GM03348 (cell line): ENCODE results near the gene FXYD4.
A peak's percentile ranks its signal among the peaks of the same experiment; 100 is the strongest.

Source experiments
- DNase-seq: peaks from one replicate; pipeline ENCODE4 v3.0.0; 2012; ENCODE audit warnings: low spot score

FXYD4 gene

DNA sequence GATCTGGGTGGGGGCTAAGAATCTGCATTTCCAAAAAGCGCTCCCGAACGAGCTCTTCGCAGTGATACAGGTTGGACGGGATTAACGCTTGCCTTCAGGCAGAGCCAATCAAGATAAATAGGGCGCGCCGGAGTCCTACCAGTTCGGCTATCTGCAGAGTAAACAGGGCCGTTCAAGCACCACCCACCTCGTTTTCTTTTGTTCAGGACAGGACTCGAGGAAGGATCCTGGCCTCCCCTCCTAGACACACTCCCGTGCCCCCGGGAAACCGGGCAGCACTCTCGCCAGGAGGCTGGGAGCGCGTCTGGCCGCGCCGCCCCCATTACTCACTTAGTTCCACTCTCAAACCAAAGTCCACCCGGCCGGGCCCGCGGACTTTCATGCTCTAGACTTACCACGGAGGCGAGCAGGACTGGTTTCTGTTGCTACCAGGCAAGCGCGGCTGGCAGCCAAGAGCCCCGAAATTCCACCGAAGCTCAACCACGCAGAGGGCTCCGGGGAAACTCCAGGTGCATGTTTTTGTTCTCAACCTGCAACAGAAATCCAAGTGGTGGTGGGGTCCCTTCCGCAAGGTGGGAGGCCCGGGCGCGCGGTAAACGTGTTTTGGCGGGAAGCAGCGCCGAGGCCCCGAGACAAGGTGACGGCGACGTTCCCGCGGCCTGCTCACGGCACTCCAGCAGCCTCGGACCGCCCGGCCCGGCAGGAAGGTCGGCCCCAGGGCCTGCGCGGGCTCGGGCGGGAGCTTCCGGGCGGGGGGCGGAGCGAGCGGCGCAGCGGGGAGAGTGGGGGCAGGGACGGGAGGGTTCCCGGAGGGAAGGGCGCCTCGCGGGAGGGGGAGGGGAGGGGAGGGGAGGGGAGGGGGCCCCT, 24.9 kb downstream of the FXYD4 start:
- peak; percentile 91 for DNase-seq

DNA sequence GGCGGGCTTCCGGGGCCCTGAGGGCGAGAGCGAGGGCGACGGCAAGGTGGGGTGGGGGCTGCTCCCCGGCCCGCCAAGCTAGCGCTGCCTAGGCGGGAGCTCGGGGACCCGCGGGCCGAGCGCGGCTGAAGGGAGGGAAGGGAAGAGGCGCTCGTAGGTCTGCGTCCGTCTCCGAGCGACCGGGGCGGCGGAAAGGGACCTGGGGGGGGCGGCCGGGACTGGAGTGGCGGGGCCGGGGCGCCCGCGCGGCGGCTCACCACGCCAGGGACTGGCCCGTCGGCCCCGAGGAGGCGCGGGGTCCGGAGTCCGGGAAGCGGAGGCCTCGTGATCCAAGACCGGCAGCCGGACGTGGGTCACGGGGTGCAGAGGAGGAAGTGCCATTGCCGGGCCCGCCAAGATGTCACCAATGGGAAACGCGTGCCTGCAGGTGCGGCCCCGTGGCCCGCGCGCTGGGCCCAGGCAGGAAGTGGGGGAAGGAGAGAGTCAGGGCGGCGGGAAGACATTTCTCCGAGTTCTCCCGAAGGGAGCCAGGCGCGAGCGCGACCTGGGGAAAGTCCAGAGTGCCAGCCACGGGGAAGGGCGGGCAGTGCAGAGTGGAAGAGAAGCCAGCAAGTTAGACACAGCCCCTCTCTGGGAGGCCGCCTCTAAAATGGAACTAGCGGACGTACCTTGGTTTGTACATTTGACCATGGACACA, 25.6 kb downstream of the FXYD4 start:
- peak; percentile 87 for DNase-seq

DNA sequence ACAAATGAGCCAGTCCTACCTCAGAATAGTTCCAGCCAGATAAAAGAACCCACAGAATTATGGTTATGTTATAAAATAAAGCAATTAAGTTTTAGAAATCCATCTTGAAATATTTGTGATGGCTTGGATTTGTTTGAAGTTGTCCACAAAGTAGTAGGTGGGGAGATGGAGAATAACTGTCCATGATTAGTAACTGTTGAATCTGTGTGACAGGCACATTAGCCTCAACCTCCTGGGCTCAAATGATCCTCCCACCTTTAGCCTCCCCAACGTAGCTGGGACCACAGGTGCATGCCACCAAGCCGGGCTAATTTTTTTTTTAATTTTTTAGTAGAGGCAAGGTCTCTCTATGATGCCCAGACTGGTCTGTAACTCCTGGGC, 27.5 kb downstream of the FXYD4 start:
- no peak for DNase-seq

GRCh38 chr10:43399320-43400310, 28.2 kb downstream of the FXYD4 start:
- DNase-seq, result peak; percentile 52

- DNase-seq, result no peak
Measured at GRCh38 chr10:43401627-43402026, 30.2 kb downstream of the FXYD4 start.

DNA sequence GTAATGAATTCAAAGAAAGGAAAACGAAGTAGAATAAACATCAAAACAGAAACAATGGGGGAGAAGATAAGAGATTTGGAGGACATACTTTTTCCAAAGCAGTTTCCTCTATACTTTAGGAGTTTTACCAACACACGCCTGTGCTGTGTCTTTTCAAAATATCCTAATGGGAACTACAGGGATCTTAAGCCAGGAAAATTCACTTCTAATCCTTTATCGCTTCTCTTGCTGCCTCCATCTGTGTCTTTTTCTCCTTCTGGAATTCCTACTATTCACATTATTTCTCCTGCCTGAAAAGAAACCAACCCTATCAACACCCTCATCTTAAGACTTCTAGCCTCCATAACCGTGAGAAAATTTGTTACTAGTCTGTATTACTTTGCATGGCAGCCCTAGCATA, 30.7 kb downstream of the FXYD4 start:
- DNase-seq, result no peak

GRCh38 chr10:43402880-43403452, 31.5 kb downstream of the FXYD4 start:
- no peak for DNase-seq

DNA sequence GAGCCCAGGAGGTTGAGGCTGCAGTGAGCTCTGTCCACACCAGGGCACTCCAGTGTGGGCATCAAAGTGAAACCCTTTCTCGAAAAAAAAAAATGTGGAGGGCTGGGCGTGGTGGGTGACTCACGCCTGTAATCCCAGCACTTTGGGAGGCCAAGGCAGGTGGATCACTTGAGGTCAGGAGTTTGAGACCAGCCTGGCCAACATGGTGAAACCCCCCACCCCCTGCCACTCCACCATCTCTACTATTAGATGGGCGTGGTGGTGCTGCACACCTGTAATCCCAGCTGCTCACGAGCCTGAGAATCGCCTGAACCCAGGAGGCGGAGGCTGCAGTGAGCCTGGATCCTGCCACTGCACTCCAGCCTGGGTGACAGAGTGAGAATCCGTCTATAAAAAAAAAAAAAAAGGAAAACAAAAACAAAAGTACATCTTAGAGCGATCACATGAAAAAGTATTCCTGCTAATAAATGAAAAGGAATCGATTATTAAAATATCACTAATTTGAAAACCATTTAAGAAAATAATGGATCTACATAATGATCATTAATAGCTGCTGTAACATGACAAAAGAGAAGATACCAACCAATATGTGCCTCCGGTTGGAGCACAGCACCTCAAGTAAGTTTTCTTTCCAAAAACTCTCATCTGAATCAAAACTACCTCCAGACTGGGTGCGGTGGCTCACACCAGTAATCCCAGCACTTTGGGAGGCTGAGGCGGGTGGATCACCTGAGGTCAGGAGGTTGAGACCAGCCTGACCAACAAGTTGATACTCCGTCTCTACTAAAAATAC, 32.7 kb downstream of the FXYD4 start:
- DNase-seq, result no peak

DNA sequence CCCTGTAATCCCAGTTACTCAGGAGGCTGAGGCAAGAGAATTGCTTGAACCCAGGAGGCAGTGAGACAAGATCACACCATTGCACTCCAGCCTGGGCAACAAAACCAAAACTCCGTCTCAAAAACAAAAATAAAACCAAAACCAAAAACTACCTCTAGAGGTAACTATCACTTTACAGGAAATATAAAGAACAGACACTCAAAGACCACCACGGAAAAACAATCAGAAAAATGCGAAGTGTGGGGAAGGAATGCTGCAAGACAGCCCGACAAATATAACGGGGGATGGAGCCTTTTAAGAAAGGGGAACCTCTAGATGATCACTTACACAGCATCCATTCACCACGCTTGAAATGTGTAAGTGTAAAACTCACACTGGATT, 33.3 kb downstream of the FXYD4 start:
- DNase-seq, result no peak

DNA sequence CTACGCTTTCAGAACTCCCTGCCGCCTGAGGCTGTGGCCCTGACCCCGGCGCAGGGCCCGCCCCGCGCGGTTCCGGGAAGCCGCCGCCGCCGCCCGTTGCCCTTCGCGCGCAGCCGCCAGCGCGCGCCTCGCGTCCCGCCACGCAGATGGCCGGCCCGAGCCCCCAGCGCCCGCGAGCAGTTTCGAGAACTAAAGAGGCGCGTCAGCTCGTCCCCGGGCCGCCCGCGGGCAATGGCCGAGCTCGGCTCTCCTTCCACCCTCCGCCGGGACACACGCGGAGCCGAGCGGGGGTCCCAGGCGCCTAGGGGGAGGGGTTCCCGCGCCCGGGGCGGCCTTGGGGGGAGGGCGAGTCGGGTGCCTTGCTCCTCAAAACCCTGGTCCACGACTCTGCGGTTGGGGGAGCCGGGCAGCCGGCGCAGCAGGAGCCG, 35.7 kb downstream of the FXYD4 start:
- peak; percentile 84 for DNase-seq

DNA sequence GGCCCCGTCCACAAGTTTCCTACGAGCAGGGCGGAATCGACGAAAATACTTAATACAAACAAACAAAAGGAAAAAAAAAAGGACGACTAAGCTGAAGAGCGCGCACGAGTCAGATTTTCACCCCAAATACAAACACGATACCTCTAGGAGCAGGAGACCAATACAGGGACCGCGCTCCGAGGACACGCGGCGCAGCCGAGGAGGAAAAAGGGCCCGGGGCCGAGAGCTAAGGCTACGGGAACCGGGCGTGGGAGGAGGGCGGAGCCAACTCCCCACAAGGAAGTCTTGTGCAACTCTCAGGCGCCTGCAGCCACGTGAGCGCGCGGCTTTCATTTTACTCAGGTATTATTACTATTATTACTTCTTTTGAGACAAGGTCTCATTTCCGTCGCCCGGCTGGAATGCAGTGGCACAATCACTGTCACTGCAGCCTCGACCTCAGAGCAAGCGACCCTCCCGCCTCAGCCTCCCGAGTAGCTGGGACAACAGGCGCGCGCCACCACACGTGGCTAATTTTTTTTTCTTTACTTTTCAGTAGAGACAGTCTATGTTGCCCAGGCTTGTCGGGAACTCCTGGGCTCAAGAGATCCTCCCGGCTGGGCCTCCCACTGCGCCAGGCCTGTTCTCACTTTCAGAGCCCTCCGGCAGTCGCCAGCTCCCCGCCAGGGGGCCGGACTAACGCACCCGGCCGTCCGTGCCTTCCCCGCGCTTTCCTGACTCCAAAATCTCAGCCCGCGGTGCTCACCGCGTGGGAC, 36.3 kb downstream of the FXYD4 start:
- peak; percentile 92 for DNase-seq

DNA sequence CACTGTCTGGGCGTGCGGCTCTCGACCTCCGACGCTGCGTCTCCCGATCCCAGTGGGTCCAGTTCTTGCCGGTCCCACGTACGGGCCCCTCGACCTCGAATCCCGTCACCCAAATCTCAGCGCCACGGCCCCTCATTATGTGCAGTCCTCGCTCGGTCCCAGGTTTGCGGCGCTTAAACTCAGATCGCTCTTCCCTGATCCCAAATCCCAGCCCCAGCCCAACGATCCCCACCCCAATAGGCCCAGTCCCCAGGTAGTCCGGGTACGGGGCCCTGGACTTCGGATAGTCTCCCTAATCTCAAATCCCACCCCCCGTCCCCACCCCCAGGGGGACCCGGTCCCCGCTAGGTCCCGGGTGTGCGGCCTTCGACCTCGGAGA, 36.9 kb downstream of the FXYD4 start:
- no peak for DNase-seq

DNA sequence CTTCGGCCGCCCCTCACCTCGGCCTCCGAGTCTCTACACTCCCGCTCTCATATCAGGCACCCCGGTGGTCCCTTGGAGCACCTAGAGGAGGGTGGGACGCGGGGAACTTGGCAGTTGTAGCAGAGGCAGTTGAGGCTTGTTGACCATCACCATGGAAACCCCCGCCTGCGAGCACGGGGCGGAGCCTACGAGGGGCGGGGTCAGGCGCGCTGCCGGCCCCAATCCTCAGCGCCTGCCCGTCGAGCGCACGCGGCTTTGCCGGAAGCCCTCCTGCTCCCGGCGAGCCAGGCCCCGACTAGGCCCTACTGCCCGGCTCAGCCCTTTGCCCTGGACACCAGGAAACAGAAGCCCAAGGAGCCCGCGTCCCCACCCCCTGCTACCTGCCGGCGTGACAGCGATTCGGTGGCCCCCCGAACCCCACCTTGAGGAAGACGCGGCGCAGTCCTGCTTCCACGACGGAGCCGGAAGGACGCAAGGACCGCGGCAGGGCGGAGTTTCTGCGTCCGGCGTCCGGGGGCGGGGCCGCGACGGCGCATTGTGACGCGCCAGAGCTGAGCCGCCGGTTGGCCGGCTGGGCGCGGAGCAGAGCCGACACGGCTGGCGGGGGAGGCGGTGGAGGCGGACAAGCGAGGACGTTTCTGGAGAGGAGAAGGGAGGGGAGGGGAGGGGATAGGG, 37.4 kb downstream of the FXYD4 start, which contains the start of gene HNRNPF:
TSS of gene HNRNPF (minus strand) at position 477 of the 675 bp plus-strand sequence. CDS start 21,302 bp downstream, outside the sequence.
- peak; percentile 95 for DNase-seq

DNA sequence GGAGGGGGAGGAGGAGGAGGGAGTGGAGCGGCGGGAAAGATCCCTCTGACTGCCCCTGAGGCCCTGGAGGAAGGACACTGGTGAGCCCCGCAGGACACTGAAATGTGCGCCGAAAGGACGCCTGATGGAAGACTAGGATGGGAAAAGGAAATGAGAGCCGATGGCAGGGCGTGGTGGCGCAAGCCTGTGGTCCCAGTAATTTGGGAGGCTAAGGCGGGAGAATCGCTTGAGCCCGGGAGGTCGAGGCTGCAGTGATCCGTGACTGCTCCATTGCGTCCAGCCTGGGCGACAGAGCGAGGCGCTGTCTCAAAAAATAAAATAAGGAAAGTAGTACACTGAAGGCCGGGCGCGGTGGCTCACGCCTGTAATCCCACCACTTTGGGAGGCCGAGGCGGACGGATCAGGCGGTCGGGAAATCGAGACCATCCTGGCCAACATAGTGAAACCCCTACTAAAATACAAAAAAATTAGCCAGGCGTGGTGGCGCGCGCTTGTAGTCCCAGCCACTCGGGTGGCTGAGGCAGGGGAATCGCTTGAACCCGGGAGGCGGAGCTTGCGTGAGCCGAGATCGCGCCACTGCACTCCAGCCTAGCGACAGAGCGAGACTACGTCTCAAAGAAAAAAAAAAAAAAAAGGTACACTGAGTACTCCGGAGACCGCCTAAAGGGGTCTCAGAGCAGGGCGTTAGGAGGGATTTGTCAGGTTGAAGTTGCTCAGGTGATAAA, 38.1 kb downstream of the FXYD4 start:
- DNase-seq, result no peak

DNA sequence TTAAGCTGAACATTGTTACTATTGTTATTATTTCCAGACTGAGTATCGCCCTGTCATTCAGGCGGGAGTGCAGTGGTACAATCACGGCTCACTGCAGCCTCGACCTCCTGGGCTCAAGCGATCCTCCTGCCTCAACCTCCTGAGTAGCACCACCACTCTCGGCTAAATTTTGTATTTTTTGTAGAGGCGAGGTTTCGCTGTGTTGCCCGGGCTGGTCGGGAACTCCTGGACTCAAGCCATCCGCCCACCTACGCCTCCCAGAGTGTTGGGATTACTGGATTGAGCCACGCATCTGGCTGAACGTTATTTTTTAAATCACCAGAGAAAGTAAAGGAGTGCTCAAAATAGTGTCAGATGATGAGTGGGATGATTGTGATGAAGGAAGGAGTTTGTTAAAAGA, 38.9 kb downstream of the FXYD4 start:
- DNase-seq, result no peak

- no peak for DNase-seq
Measured at GRCh38 chr10:43411536-43411935, 40.1 kb downstream of the FXYD4 start.

- no peak for DNase-seq
Measured at GRCh38 chr10:43415544-43415943, 44.1 kb downstream of the FXYD4 start.

GRCh38 chr10:43417950-43418768, 46.7 kb downstream of the FXYD4 start:
- DNase-seq, result no peak
